MM.1S (cell line): Measurements from ENCODE around the gene CD14.

Experiments
- DNase-seq: peaks from one replicate; pipeline ENCODE4 v3.0.0-alpha.2; 2015
- H2AFZ ChIP-seq: fragments of 300-600 bp; sonication (generic); 2 replicates; pipeline ENCODE4 v1.6.0; 2016; ENCODE audit warnings: antibody characterized with exemption, low read length
- H3F3A ChIP-seq: fragments of 300-600 bp; sonication (generic); 2 replicates; pipeline ENCODE4 v1.6.1; 2016; ENCODE audit warnings: mild to moderate bottlenecking, antibody characterized with exemption, low read length, moderate library complexity, mixed read lengths; ENCODE audit not compliant: insufficient read depth
- H3K27ac ChIP-seq: fragments of 300-600 bp; sonication (generic); 2 replicates; pipeline ENCODE4 v1.5.1; 2016; ENCODE audit warnings: mild to moderate bottlenecking, low read length
- H3K27me3 ChIP-seq: fragments of 300-600 bp; sonication (generic); replicated peaks from 2 replicates; pipeline ENCODE4 v1.6.0; 2016; ENCODE audit warnings: low read length; ENCODE audit not compliant: insufficient read depth
- H3K36me3 ChIP-seq: fragments of 300-600 bp; sonication (generic); replicated peaks from 2 replicates; pipeline ENCODE4 v1.6.1; 2016; ENCODE audit warnings: mild to moderate bottlenecking, low read length, mixed read lengths; ENCODE audit not compliant: insufficient read depth
- H3K4me1 ChIP-seq: fragments of 300-600 bp; sonication (generic); 2 replicates; pipeline ENCODE4 v1.6.1; 2016; ENCODE audit warnings: low read length, mixed read lengths
- H3K4me2 ChIP-seq: fragments of 300-600 bp; sonication (generic); 2 replicates; pipeline ENCODE4 v1.6.0; 2016; ENCODE audit warnings: low read depth, low read length
- H3K4me3 ChIP-seq: fragments of 300-600 bp; sonication (generic); 2 replicates; pipeline ENCODE4 v1.5.1; 2016; ENCODE audit warnings: low read length, mixed read lengths
- H3K79me2 ChIP-seq: fragments of 300-600 bp; sonication (generic); 2 replicates; pipeline ENCODE4 v1.6.1; 2016; ENCODE audit warnings: mixed run types, low read length, mixed read lengths
- H3K9ac ChIP-seq: fragments of 300-600 bp; sonication (generic); 2 replicates; pipeline ENCODE4 v1.6.1; 2016; ENCODE audit warnings: low read length, mixed read lengths
- H3K9me2 ChIP-seq: fragments of 300-600 bp; sonication (generic); replicated peaks from 2 replicates; pipeline ENCODE4 v1.6.1; 2016; ENCODE audit warnings: mild to moderate bottlenecking, low read length, mixed read lengths; ENCODE audit not compliant: insufficient read depth
- H3K9me3 ChIP-seq: fragments of 300-600 bp; sonication (generic); replicated peaks from 2 replicates; pipeline ENCODE4 v1.6.1; 2016; ENCODE audit warnings: mild to moderate bottlenecking, low read length, mixed read lengths; ENCODE audit not compliant: insufficient read depth
- H4K20me1 ChIP-seq: fragments of 300-600 bp; sonication (generic); 2 replicates; pipeline ENCODE4 v1.6.1; 2016; ENCODE audit warnings: mild to moderate bottlenecking, low read length, moderate library complexity, mixed read lengths; ENCODE audit not compliant: insufficient read depth
- EZH2 ChIP-seq: fragments of 300-600 bp; sonication (generic); optimal IDR thresholded peaks from 2 replicates; pipeline ENCODE3; 2017; ENCODE audit warnings: low read depth, mild to moderate bottlenecking, antibody characterized with exemption, low read length, mixed read lengths
- EZH2phosphoT487 ChIP-seq: fragments of 300-600 bp; sonication (generic); IDR thresholded peaks from 2 replicates; pipeline ENCODE4 v1.6.1; 2018; ENCODE audit warnings: antibody characterized with exemption, low read length
- TF ChIP-seq, protein P1 (sequence below): fragments of 300-600 bp; sonication (generic); IDR thresholded peaks from 2 replicates; pipeline ENCODE4 v1.5.1; 2016; ENCODE audit warnings: antibody characterized with exemption, low read length, mixed read lengths

Gene CD14

DNA sequence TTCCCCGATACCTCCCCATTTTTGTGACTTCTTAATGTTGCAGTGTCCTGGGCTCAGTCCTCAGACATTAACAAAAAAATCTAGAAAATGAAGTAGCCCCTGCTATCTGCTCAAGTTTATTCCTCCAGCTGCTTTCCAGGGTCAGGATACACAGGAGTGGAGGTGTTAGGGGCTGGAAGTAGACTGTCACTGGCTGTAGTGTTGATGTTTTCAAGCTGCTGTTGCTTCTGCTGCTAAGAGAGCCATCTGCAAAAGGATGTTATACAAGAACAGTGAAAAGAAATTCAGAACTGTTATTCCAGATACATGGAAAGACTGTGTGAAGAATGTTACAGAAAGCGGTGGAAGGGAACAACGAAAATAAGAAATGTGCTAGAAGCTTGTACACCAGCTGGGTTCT is 10.7 kb downstream of the CD14 start:
- no peaks in the 10 kb centered on the region for H3K9me3 ChIP-seq
- no peaks in the 10 kb centered on the region for H3K4me1 ChIP-seq
- no peaks in the 10 kb centered on the region for H4K20me1 ChIP-seq
- H3K4me2 ChIP-seq: no peak overlapping the region
- no peak overlapping the region for H3K9ac ChIP-seq
- H3K79me2 ChIP-seq: no peaks in the 10 kb centered on the region
- DNase-seq: no peak
- TF ChIP-seq, protein P1, sequence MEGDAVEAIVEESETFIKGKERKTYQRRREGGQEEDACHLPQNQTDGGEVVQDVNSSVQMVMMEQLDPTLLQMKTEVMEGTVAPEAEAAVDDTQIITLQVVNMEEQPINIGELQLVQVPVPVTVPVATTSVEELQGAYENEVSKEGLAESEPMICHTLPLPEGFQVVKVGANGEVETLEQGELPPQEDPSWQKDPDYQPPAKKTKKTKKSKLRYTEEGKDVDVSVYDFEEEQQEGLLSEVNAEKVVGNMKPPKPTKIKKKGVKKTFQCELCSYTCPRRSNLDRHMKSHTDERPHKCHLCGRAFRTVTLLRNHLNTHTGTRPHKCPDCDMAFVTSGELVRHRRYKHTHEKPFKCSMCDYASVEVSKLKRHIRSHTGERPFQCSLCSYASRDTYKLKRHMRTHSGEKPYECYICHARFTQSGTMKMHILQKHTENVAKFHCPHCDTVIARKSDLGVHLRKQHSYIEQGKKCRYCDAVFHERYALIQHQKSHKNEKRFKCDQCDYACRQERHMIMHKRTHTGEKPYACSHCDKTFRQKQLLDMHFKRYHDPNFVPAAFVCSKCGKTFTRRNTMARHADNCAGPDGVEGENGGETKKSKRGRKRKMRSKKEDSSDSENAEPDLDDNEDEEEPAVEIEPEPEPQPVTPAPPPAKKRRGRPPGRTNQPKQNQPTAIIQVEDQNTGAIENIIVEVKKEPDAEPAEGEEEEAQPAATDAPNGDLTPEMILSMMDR: no peak
- TF ChIP-seq EZH2phosphoT487: no peak
- H3K36me3 ChIP-seq: no peaks in the 10 kb centered on the region
- H2AFZ ChIP-seq: no peak overlapping the region
- no peaks in the 10 kb centered on the region for H3K27me3 ChIP-seq
- no peaks in the 10 kb centered on the region for H3K9me2 ChIP-seq
- no peaks in the 10 kb centered on the region for H3F3A ChIP-seq
- H3K4me3 ChIP-seq: no peak overlapping the region
- H3K27ac ChIP-seq: no peak overlapping the region

- Histone ChIP-seq H3K9me2 (no peaks in the 10 kb centered on the region), H4K20me1 (no peaks in the 10 kb centered on the region), H3K4me1 (0 out of 2 replicates have a peak, but pooled peaks cover 4% of the 10 kb centered on the region), H2AFZ (no peak overlapping the region), H3K4me2 (no peak overlapping the region), H3F3A (no peaks in the 10 kb centered on the region), H3K79me2 (no peaks in the 10 kb centered on the region), H3K36me3 (no peaks in the 10 kb centered on the region), H3K9me3 (no peaks in the 10 kb centered on the region), H3K27ac (no peak overlapping the region), H3K9ac (no peak overlapping the region), H3K27me3 (no peaks in the 10 kb centered on the region), H3K4me3 (no peak overlapping the region)
- DNase-seq: no peak
- TF ChIP-seq EZH2phosphoT487: no peak
- TF ChIP-seq EZH2: no peak
- TF ChIP-seq, protein P1: no peak
Measured at GRCh38 chr5:140611020-140611521, 21.9 kb downstream of the CD14 start.

- Histone ChIP-seq H3K27me3 (no peaks in the 10 kb centered on the region), H4K20me1 (no peaks in the 10 kb centered on the region), H3K36me3 (no peaks in the 10 kb centered on the region), H3K9me3 (no peaks in the 10 kb centered on the region; the same call in 1 of the 2 replicates), H3K79me2 (no peaks in the 10 kb centered on the region), H3K4me1 (0 out of 2 replicates have a peak, but pooled peaks cover 4% of the 10 kb centered on the region), H3K4me3 (no peak overlapping the region), H3K27ac (no peak overlapping the region), H3K4me2 (no peak overlapping the region), H2AFZ (no peak overlapping the region), H3F3A (no peaks in the 10 kb centered on the region), H3K9ac (no peak overlapping the region), H3K9me2 (no peaks in the 10 kb centered on the region)
- no peak for DNase-seq
- TF ChIP-seq EZH2 (no peak), EZH2phosphoT487 (no peak)
- TF ChIP-seq, protein P1: no peak
Measured at GRCh38 chr5:140609126-140609525, 23.8 kb downstream of the CD14 start.
